ENCODE data around the gene AP5S1.
A peak's percentile ranks its signal among the peaks of the same experiment; 100 is the strongest.
"Not testable (repeated sequence)": the region's sequence is repeated elsewhere in the genome, so short reads cannot be mapped to it uniquely, and the experiment has no call there.

Gene AP5S1

DNA sequence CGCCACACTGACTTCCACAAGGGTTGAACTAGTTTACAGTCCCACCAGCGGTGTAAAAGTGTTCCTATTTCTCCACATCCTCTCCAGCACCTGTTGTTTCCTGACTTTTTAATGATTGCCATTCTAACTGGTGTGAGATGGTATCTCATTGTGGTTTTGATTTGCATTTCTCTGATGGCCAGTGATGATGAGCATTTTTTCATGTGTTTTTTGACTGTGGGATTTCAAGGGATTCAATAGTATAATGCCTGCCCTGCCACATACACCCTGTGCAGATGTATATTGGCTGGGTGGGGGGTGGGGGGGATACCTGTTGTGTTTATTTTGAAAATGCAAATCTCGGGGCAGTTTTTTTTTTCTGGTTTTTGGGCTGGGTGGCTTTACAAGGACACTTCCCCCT, 26.2 kb upstream of the AP5S1 start:
- DNase-seq (ENCODE audit: low read depth), result not testable (repeated sequence)

DNA sequence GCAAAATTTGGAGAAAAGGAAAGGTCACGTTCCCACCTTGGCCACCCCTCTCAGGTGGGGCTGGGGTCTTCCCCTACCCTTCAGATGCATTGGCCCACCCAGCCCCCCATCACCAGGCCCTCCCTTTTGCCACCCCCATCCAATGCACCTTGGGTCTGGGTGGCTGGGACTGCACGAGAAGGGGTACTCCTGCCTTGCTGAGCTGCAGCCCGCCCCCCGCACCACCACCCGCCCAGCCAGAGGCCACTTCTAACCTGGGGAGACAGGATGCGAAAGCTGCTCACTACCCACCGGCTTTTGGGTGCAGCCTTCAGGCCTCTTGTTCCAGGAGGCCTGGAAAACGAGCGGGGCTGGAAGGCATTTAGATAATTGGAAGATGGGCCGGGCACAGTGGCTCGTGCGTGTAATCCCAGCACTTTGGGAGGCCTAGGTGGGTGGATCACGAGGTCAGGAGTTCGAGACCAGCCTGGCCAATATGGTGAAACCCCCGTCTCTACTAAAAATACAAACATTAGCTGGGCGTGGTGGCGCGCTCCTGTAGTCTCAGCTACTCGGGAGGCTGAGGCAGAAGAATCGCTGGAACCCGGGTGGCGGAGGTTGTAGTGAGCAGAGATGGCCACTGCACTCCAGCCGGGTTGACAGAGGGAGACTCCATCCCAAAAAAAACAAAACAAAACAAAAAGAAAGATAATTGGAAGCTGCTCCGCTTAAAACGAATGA, 25.5 kb upstream of the AP5S1 start:
- DNase-seq (ENCODE audit: low read depth), result no peak

DNA sequence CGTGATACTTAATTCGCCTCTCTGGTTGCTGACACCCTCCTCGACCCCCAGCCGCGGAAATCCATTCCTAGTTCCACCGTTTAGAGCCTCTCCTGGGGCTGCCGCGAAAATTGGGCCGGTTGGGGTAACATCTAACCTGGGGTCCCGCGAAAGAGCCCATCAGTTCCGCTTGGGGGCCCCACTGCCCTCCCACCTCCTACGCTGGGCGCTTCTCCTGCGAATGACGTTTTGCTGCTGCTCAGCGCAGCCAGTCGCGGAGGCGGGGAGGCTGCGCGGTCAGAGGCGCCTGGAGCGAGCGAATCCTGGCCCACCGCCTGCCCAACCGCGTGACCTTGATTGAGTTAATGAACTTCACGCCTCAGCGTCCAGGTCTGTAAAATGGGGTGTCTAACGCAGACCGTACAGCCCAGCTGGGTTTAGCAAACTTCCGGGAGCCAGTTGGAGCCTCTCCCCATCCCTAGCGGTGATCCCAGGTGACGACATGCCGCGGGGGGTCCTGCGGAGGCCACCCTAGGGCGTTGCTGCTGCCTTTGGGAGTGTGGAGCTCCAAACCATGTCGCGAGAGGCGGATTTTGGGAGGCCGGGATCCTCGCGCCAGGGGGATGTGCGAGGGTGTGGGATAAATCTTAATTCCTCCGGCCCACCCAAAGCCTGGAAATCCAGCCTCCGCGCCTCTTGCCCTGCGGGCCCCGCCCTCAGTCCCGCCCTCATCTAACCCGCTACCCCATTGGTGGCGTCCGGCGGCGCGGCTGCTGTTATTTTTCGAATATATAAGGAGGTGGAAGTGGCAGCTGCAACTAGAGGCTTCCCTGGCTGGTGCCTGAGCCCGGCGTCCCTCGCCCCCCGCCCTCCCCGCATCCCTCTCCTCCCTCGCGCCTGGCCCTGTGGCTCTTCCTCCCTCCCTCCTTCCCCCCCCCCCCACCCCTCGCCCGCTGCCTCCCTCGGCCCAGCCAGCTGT, 24.6 kb upstream of the AP5S1 start, which contains the start of gene CDC25B:
Gene CDC25B (plus strand): TSS at position 800 of the 958 bp plus-strand sequence. CDS start 222 bp downstream, outside the sequence.
- DNase-seq (ENCODE audit: low read depth), result peak; percentile 85

DNA sequence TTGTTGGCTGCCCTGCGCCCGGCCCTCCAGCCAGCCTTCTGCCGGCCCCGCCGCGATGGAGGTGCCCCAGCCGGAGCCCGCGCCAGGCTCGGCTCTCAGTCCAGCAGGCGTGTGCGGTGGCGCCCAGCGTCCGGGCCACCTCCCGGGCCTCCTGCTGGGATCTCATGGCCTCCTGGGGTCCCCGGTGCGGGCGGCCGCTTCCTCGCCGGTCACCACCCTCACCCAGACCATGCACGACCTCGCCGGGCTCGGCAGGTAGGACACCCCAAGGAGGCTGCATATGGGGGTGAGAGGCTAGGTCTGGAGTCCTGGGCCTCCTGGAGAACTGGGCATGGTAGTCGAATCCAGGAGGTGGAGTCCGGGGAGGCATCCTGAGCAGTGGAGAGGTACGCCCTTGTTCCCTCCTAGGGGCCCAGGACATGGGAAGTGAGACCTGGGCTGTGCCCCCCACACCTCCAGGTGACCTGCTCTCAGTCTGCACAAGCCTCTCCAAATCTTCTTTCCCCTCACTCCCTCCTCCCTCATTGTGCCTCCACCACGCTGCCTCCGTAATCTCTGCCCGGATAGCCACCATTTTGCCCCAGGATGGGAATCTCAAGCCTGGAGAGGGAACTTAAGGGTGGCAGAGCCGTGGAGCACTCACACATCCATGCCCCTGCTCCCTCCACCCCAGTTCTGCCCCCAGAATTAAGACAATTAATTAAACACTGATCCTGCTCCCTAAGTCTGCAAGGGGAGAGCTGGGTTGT, 23.7 kb upstream of the AP5S1 start:
- no peak for DNase-seq (ENCODE audit: low read depth)

DNA sequence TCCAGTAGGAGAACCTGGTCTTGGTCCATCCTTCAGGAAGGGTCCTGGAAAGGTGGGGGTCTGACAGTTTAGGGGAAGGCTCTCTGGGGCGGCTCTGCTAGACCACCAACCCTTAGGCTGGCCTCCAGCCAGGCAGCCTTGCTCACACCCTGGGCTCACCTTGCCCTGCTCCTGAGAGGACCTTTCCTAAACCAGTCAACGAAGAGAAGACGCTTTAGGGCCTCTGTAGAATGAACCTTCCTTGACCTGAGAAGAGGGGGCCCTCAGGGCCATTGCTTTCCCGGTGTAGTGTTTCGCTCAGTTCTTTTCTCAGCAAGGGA, 23.2 kb upstream of the AP5S1 start:
- no peak for DNase-seq (ENCODE audit: low read depth)

DNA sequence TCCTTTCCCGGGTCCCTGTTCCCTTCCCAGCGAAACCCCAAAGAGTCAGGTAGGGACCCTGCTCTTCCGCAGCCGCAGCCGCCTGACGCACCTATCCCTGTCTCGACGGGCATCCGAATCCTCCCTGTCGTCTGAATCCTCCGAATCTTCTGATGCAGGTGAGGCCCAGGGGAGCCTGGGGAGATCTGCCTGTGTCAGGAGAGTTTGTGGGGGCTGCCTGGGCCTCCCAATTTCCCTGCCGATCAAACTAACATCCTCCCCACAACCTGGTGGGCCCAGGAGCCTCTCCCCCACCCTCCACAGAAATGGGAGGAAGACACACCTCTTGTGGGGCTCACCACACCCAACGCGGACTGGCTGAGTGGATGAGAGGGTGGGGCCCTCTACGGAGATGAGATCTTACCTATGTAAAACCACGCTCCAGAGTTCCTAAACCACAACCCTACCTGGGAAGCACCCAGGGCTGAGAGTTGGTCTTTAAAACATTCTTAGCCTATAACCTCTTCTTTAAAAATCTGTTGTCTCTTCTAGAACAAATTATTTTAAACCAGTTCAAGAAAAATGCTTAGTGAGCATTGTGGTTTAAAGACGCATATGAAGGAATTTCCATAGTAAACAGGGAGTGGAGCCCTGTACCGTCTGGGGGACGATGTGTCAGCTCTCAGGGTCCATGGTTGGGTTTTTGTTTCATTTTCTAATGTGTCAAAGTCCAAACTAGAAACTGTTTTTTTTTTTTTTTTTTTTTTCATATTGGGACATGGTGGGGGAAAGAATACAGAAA, 22.6 kb upstream of the AP5S1 start:
- DNase-seq (ENCODE audit: low read depth), result no peak

DNA sequence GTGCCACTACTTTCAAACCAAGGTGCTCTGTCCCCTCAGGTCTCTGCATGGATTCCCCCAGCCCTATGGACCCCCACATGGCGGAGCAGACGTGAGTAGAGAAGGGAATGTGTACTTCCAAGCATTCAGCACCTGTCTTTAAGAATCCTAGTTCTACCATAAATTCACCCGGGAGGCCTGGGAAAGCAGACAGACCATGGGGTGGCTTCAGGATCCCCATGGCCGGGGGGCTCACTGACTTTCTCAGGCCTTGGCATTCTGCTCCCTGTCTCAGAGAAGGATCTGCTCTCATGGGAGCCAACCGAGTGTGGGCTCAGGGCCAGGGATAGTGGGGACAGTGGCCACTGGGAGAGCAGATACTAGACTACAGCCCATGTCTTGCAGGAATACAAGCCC, 22.0 kb upstream of the AP5S1 start:
- DNase-seq (ENCODE audit: low read depth), result no peak

DNA sequence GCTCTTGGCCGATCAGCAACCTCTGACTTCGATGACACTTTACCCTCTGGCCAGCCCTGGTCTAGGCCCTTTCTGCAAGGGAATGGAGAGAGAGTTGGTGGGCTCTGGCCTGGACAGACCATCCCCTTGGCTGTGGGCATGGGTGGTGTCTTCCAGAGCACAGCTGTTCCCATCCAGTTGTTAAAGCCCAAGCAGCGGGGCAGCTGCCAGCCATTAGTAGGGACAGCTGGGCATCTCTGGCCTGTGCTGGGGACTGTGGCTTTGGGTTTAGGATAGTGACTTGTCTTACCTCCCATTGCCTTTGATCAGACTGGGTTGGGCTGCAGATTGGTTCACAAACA, 21.5 kb upstream of the AP5S1 start:
- DNase-seq (ENCODE audit: low read depth), result no peak

DNA sequence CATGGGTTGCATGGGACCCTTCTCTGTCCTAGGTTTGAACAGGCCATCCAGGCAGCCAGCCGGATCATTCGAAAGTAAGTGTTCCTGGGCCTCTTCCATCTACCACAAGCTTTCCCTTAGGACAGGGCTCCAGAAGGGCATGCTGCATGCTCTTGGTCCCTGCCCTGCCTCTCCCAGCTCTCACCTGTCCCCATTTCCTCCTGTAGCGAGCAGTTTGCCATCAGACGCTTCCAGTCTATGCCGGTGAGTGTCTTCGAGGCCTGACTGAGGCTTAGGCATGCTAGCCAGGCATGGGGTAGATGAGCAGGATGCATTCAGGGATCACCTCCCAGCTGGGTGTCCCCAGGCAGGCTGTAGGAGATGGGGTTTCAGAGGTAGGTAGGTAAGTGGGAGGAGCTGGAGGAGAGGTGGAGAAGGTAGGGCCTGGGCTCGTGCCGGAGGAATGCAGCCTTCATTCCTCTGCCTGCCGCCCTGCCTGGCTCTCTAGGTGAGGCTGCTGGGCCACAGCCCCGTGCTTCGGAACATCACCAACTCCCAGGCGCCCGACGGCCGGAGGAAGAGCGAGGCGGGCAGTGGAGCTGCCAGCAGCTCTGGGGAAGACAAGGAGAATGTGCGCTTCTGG, 20.0 kb upstream of the AP5S1 start:
- DNase-seq (ENCODE audit: low read depth), result no peak

DNA sequence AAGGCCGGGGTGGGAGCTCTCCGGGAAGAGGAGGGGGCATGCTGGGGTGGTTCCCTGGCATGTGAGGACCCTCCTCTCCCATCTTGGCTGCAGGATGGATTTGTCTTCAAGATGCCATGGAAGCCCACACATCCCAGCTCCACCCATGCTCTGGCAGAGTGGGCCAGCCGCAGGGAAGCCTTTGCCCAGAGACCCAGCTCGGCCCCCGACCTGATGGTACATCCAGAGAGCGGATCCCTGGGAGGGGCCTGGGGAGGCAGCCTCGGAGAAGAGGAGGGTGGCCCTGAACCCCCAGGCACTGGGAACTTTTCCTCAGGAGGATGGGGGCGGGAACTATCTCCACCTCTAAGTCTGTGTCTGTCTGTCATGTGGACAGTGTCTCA, 19.5 kb upstream of the AP5S1 start:
- DNase-seq (ENCODE audit: low read depth), result no peak

DNA sequence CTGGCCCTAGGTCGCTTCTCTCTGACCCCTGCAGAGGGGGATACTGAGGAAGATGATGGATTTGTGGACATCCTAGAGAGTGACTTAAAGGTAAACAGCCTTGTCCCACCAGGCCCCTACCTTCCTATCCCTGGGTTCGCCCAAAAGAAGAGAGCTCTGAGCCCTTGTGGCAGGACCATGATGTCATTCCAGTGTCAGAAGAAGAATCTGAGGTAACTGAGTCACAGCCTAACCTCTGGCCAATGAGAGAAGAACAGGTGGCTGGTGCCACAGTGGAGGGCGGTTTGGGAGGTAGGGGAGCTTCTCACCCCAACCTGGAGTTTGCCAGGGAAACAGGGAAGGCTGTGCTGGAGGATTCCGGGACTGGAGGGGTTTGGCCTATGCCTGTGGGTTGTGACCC, 19.0 kb upstream of the AP5S1 start:
- DNase-seq (ENCODE audit: low read depth), result no peak

DNA sequence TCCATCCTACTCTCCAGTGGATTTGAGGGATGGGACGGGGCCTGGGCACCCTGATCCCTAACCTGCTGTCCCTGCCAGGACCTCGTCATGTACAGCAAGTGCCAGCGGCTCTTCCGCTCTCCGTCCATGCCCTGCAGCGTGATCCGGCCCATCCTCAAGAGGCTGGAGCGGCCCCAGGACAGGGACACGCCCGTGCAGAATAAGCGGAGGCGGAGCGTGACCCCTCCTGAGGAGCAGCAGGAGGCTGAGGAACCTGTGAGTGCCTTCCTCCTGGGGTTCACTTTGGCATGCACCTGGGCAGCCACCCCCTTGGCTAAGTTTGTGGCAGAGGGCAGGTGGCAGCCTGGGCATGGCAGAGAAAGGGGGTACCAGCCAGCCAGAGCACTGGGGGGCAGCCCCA, 18.5 kb upstream of the AP5S1 start:
- no peak for DNase-seq (ENCODE audit: low read depth)

DNA sequence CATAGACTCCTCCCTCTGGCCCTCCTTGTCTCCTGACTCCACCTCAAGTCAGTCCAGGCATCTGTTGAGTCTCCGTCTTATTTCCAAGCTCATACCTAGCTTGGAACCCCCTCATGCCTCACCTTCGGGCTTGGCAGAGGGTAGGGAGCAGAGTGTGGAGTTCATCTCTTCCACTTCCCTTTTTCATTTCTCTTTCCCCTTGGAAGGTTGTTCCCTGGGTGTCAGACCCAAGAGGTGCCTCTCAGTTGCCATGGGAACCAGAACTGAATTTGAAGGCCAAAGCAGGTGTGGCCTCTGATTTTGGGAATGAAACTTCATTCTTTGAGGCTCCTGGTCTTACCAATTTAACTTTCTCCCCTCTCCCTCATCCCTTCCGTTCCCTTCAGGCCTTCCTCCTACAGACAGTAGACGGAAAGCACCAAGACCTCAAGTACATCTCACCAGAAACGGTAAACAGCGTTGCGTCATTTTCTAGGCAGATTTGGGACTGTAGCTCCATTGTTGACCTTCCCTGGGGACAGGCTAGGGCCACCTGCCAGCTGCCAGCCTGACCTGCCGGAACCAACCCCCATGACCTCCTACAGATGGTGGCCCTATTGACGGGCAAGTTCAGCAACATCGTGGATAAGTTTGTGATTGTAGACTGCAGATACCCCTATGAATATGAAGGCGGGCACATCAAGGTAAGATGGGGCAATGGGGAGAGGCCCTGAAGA, 17.7 kb upstream of the AP5S1 start:
- DNase-seq (ENCODE audit: low read depth), result no peak

DNA sequence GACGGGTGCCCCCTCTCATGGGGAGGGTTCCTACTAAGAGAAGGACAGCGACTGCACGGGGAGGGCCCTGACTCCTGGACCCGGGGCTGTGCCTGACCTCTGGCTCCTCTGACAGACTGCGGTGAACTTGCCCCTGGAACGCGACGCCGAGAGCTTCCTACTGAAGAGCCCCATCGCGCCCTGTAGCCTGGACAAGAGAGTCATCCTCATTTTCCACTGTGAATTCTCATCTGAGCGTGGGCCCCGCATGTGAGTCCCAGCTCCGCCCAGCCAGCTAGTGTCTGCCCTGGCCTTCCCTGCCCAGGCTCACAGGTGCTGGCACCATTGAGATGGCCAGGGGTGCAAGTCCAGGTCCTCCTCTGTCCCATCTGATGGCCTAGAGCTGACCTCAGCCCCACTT, 17.1 kb upstream of the AP5S1 start:
- DNase-seq (ENCODE audit: low read depth), result no peak

DNA sequence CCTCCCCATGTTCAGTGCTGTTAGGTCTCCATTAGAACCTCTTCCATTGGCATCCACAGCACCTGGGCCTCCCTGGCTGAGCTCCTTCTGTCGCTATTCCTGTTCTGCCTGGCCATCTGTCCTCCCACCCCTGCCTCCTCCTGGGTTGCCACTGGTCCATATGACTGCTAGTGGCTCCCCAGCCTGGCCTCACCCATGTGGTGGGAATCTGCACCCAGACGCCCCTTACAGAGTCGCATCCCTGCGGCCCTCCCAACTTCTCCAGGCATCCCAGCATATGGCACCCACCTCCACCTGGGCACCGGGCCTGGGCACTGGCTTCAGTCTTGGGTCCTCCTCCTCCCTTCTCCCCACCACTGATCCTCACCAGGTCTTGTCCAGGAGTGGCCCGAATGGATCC, 16.5 kb upstream of the AP5S1 start:
- DNase-seq (ENCODE audit: low read depth), result no peak

DNA sequence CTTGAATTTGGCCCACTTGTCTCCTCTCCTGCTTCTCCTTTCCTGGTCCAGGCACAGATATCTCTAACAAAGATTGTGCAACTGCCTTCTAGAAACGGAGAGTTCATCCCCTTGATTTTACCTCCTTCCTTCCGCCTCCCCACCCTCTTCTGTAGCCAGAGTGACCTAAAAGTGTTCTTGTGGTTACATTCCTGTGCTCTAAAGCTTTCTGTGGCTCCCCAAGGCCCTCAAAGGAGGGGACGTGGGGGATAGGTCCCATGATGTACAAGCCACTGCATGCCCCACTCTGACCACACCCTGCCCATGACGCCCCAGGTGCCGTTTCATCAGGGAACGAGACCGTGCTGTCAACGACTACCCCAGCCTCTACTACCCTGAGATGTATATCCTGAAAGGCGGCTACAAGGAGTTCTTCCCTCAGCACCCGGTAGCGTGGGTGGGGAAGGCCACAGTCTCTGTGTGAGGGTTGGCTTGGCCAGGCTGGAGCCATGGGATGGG, 16.0 kb upstream of the AP5S1 start:
- no peak for DNase-seq (ENCODE audit: low read depth)

DNA sequence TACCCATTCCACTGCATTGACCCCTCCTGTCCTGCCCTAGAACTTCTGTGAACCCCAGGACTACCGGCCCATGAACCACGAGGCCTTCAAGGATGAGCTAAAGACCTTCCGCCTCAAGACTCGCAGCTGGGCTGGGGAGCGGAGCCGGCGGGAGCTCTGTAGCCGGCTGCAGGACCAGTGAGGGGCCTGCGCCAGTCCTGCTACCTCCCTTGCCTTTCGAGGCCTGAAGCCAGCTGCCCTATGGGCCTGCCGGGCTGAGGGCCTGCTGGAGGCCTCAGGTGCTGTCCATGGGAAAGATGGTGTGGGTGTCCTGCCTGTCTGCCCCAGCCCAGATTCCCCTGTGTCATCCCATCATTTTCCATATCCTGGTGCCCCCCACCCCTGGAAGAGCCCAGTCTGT, 15.6 kb upstream of the AP5S1 start:
- DNase-seq (ENCODE audit: low read depth), result no peak

DNA sequence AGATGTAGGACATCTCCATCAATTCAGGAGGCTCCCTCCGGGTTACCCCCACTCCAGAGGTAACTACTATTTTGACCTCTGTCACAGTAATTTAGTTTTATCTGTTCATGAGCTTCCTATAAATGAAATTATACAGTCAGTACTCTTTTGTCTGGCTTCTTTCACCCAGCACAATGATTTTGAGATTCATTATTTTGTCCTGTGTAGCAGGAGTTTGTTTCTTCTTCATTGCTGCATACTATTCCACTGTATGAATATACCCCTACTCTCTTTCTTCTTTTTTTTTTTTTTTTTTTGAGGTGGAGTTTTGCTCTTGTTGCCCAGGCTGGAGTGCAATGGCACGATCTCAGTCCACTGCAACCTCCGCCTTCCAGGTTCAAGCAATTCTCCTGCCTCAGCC, 11.8 kb upstream of the AP5S1 start:
- DNase-seq (ENCODE audit: low read depth), result no peak

DNA sequence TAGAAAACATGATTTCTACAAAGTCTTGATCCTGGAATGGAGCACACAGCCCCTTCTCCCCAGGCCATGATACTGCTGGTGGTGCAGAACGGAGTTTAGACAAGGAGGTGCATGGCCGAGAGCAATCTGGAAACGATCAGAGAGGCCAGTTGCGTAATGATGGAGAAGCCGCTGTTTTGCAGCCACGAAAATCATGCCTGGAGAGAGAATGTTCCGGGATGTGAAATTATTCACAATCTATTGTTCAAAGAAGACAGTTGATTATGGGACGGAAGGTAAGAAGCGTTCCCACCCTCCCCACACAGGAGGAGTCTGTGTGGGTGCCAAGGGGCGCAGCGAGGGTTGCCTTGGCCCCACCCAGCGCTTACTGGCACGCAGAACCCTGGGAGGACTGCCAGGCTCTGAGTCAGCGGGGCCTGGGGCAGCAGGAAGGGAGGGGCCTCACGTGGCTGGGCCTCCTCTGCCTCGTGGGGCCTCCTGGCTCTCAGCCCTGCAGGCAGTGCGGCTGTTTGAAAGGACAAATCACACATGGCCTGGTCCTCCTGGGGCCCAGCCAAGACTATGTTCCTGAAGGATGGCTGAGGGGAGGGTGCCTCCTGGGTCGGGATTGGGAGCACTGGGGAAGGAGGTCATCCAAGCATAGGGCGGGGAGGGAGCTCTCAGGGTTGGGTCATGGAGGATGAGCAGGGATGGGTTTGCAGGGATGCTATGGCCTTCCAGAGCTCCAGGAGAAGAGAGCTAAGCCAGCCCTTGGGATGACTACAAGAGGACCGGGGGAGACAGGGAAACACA, 8.7 kb upstream of the AP5S1 start:
- peak; percentile 82 for DNase-seq (ENCODE audit: low read depth)

DNA sequence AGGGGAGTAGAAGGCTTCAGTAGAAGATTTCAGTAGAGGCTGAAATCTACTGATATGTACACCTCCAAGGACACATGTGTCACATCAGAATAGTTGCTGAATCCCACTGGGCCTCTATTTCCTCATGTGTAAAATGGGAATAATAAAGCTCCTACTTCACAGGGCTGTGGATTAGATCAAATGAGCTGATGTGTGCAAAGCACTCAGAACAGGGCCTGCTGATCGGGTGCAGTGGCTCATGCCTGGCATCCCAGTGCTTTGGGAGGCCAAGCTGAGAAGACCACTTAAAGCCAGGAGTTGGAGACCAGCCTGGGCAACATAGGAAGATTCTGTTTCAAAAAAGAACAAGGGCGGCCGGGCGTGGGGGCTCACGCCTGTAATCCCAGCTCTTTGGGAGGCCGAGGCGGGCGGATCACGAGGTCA, 8.1 kb upstream of the AP5S1 start:
- DNase-seq (ENCODE audit: low read depth), result no peak
